GM12878 (cell line): ENCODE data around the gene PKDREJ. TPM values are rescaled to one million over a fixed set of nuclear protein-coding genes. Genes with fewer than 3 reads are reported as not detected.

Source experiments
- ATAC-seq: fragments of 200-7000 bp; cut with Tn5 transposase; 3 replicates; pipeline ENCODE4 v1.9.1; 2020; ENCODE audit warnings: mild to moderate bottlenecking, moderate library complexity
- BruUV-seq: library from RNA; stranded (reverse); fragments of 400-500 nt; replicated peaks from 2 replicates; lab custom pipeline; 2021; lab: Mats Ljungman, UMichigan
- CTCF ChIA-PET: fragments of 300-600 bp; sonication (Branson Sonifier 250); formaldehyde crosslinking; extraction: SDS; loops from one replicate; lab custom pipeline; 2021; ENCODE audit warnings: inconsistent platforms; lab: Yijun Ruan, JAX
- POLR2A ChIA-PET: fragments of 350-600 bp; formaldehyde crosslinking; extraction: SDS; loops from one replicate; lab custom pipeline; 2021; ENCODE audit warnings: inconsistent platforms; lab: Charles Lee
- RAD21 ChIA-PET: fragments of 300-600 bp; sonication (Branson Sonifier 250); formaldehyde crosslinking; loops from one replicate; lab custom pipeline; 2023; ENCODE audit warnings: antibody characterized with exemption; ENCODE audit not compliant: unreplicated experiment; lab: Charles Lee
- SMC1A ChIA-PET: fragments of 300-600 bp; sonication (Branson Sonifier 250); formaldehyde crosslinking; loops from one replicate; lab custom pipeline; 2023; ENCODE audit not compliant: unreplicated experiment, uncharacterized antibody; lab: Charles Lee
- DNase-seq: peaks from one replicate; pipeline ENCODE4 v3.0.0-alpha.2; 2011; ENCODE audit warnings: low read depth, low spot score
- FAIRE-seq: peaks from 3 replicates; lab custom pipeline; 2011; peaks lifted over from hg19 to GRCh38; lab: Jason Lieb, UNC
- H2AFZ ChIP-seq: 2 replicates; pipeline ENCODE4 v1.6.0; 2011; ENCODE audit warnings: low read depth, low read length, control low read depth; ENCODE audit not compliant: control insufficient read depth
- H3K27ac ChIP-seq: 2 replicates; pipeline ENCODE4 v1.5.1; 2011; ENCODE audit warnings: control low read depth; ENCODE audit not compliant: control insufficient read depth, insufficient read depth
- H3K27me3 ChIP-seq, 2 experiments: replicated peaks in 1 of 2; 2 replicates each; pipeline versions ENCODE4 v1.6.0 to v1.6.1; 2011; ENCODE audit warnings: low read length in 1 of 2; ENCODE audit not compliant: control insufficient read depth in 2 of 2, insufficient read depth in 2 of 2
- H3K36me3 ChIP-seq, 2 experiments: 2 replicates each; pipeline ENCODE4 v1.5.1; 2011; ENCODE audit warnings: low read length in 1 of 2; ENCODE audit not compliant: control insufficient read depth in 2 of 2, insufficient read depth in 2 of 2
- H3K4me1 ChIP-seq: 2 replicates; pipeline ENCODE4 v1.6.1; 2011; ENCODE audit warnings: mild to moderate bottlenecking, low read length, moderate library complexity, mixed read lengths; ENCODE audit not compliant: control insufficient read depth, insufficient read depth
- H3K4me2 ChIP-seq: 2 replicates; pipeline ENCODE4 v1.6.0; 2011; ENCODE audit warnings: control low read depth; ENCODE audit not compliant: control insufficient read depth, insufficient read depth
- H3K4me3 ChIP-seq: fragments of 200-600 bp; sonication (generic); 2 replicates; pipeline ENCODE4 v1.5.1; 2016
- H3K79me2 ChIP-seq: 2 replicates; pipeline ENCODE4 v1.6.0; 2011; ENCODE audit warnings: low read length; ENCODE audit not compliant: control insufficient read depth, insufficient read depth
- H3K9ac ChIP-seq: 2 replicates; pipeline ENCODE4 v1.8.0; 2011; ENCODE audit warnings: low read length, control low read depth, mixed read lengths; ENCODE audit not compliant: control insufficient read depth, insufficient read depth
- H3K9me3 ChIP-seq: replicated peaks from 3 replicates; pipeline ENCODE4 v1.5.1; 2011; ENCODE audit warnings: mild to moderate bottlenecking, low read length; ENCODE audit not compliant: control insufficient read depth, insufficient read depth
- H4K20me1 ChIP-seq: 2 replicates; pipeline ENCODE4 v1.6.0; 2011; ENCODE audit not compliant: control insufficient read depth, insufficient read depth
- BCLAF1 ChIP-seq: fragments of 450-650 bp; IDR thresholded peaks from 2 replicates; pipeline ENCODE4 v1.6.1; 2017; ENCODE audit warnings: antibody characterized with exemption, mild to moderate bottlenecking, moderate library complexity
- PKNOX1 ChIP-seq: fragments of 450-650 bp; IDR thresholded peaks from 2 replicates; pipeline ENCODE4 v1.6.1; 2016; ENCODE audit warnings: mild to moderate bottlenecking
- SIN3A ChIP-seq: IDR thresholded peaks from 2 replicates; pipeline ENCODE4 v1.6.1; 2012; ENCODE audit warnings: low read depth, low read length, improper control_type of control experiment
- TAF1 ChIP-seq: IDR thresholded peaks from 2 replicates; pipeline ENCODE4 v1.6.1; 2011; ENCODE audit warnings: mild to moderate bottlenecking, low read depth, low read length, borderline replicate concordance
- ZNF207 ChIP-seq: fragments of 450-650 bp; IDR thresholded peaks from 2 replicates; pipeline ENCODE4 v1.6.1; 2014; ENCODE audit warnings: antibody characterized with exemption, mild to moderate bottlenecking, borderline replicate concordance
- ZZZ3 ChIP-seq: IDR thresholded peaks from 2 replicates; pipeline ENCODE4 v1.6.1; 2011; ENCODE audit warnings: low read depth; ENCODE audit not compliant: control insufficient read depth, insufficient read length
- WGBS: methylation state at CpG from one replicate; pipeline ENCODE4 v1.1.6; 2016; ENCODE audit warnings: low lambda C conversion rate; ENCODE audit not compliant: insufficient replicate concordance, insufficient coverage; ENCODE audit errors: missing lambda C conversion rate; 5-methylcytosine and 5-hydroxymethylcytosine counted together
- in situ Hi-C: fragments of 300-500 bp; cut with MboI; formaldehyde crosslinking; loops from 9 replicates; pipeline ENCODE4 v1.14.3; 2018; ENCODE audit warnings: mixed read lengths
- intact Hi-C: fragments of 100-400 bp; cut with micrococcal nuclease; formaldehyde crosslinking; loops from one replicate; pipeline ENCODE4 v1.14.2; 2022; ENCODE audit not compliant: unreplicated experiment
- polyA plus RNA-seq, 11 experiments: library from polyadenylated mRNA; depleted of rRNA in 4 of 11; unstranded in 6 of 11; stranded (reverse) in 5 of 11; fragments of >200 nt; fragmentation: Nextera tagmentation in 4 of 11; fragmentation: Illumina TruSeq in 1 of 11; extraction: Ambion mirVana in 4 of 11; extraction: Trizol in 1 of 11; gene quantifications; 1 replicate in 1 of 11; 2 replicates in 10 of 11; pipeline versions ENCODE4 v1.2.1 to v1.2.3, GENCODE V29; 2011 to 2016; ENCODE audit warnings: inconsistent platforms in 2 of 11, missing spikeins in 2 of 11, low read depth in 1 of 11
- total RNA-seq, 4 experiments: library from RNA; depleted of rRNA in 3 of 4; stranded (reverse); fragments of >200 nt in 3 of 4; fragmentation: Illumina TruSeq in 1 of 4; extraction: Trizol in 1 of 4; gene quantifications; 2 replicates each; pipeline versions ENCODE4 v1.2.1 to v1.2.3, GENCODE V29; 2013 to 2021

Gene PKDREJ
- total and polyA plus RNA-seq, 10 of the 15 experiments (the other 5 are each of a cell fraction or from before 2014, with no cell fraction given), result 0.02 to 0.03 TPM; not detected in 8

GRCh38 chr22:46230262-46230901 is 32.8 kb downstream of the PKDREJ start:
- Histone ChIP-seq H3K27me3 (no peaks in the 10 kb centered on the region), H3K36me3 (no peaks in the 10 kb centered on the region), H3K4me2 (no peak overlapping the region), H3K4me3 (no peak overlapping the region), H4K20me1 (no peaks in the 10 kb centered on the region)
- in situ Hi-C loops, result no loop called here
- FAIRE-seq, result no peak
- intact Hi-C loops, result no loop called here
- no TSS peak for BruUV-seq
- SMC1A ChIA-PET, result no interaction called here
- no peak for TF ChIP-seq PKNOX1
- TF ChIP-seq TAF1, result no peak
- no peak for TF ChIP-seq BCLAF1
- TF ChIP-seq ZNF207, result no peak
- TF ChIP-seq SIN3A, result no peak
- no peak for TF ChIP-seq ZZZ3
- TF ChIP-seq, all 136 proteins: peak for 0
- RAD21 ChIA-PET, result no interaction called here
- CTCF ChIA-PET, result no interaction called here
- Histone ChIP-seq H3K9me3 (no peaks in the 10 kb centered on the region), H3K79me2 (no peaks in the 10 kb centered on the region), H2AFZ (no peak overlapping the region), H3K27ac (no peak overlapping the region), H3K9ac (no peak overlapping the region), H3K4me1 (no peaks in the 10 kb centered on the region)
- no peak for DNase-seq
- POLR2A ChIA-PET, result no interaction called here
- no peak for ATAC-seq
- WGBS, result 85% methylated on average over 13 of the region's 13 CpGs
